NCI-H2107 (cell line): ENCODE results near the gene GNB3.
"Not testable (repeated sequence)": the region's sequence is repeated elsewhere in the genome, so short reads cannot be mapped to it uniquely, and the experiment has no call there.

Experiments
- DNase-seq: peaks from one replicate; lab custom pipeline; 2025; lab: John Stamatoyannopoulos, UW

Gene GNB3

GRCh38 chr12:6860942-6861341 lies 20.2 kb downstream of the GNB3 start:
- no peak for DNase-seq

GRCh38 chr12:6861391-6861790 lies 20.7 kb downstream of the GNB3 start:
- DNase-seq: no peak

GRCh38 chr12:6863033-6863432 lies 22.3 kb downstream of the GNB3 start:
- no peak for DNase-seq

GRCh38 chr12:6863586-6864321 lies 23.0 kb downstream of the GNB3 start:
- no peak for DNase-seq

GRCh38 chr12:6865307-6865706 lies 24.6 kb downstream of the GNB3 start:
- DNase-seq: not testable (repeated sequence)

GRCh38 chr12:6866163-6866919 lies 25.6 kb downstream of the GNB3 start:
- DNase-seq: no peak

GRCh38 chr12:6866920-6867412 lies 26.2 kb downstream of the GNB3 start:
- DNase-seq: no peak

GRCh38 chr12:6867413-6868210 lies 26.9 kb downstream of the GNB3 start, which contains the start of gene TPI1:
TPI1 (plus strand) TSS chr12:6867531; CDS start chr12:6867567, 36 bp downstream.
- peak; percentile 76 for DNase-seq

- no peak for DNase-seq
Measured at GRCh38 chr12:6868211-6869048, 27.7 kb downstream of the GNB3 start.

GRCh38 chr12:6869049-6870021 lies 28.6 kb downstream of the GNB3 start:
- peak; percentile 67 for DNase-seq

- DNase-seq: not testable (repeated sequence)
Measured at GRCh38 chr12:6870304-6870703, 29.6 kb downstream of the GNB3 start.

GRCh38 chr12:6871052-6871957 lies 30.6 kb downstream of the GNB3 start:
- no peak for DNase-seq

- DNase-seq: peak; percentile 56
Measured at GRCh38 chr12:6872073-6873048, 31.6 kb downstream of the GNB3 start.

- peak; percentile 93 for DNase-seq
Measured at GRCh38 chr12:6873094-6874014, 32.6 kb downstream of the GNB3 start, which contains the start of gene SPSB2. SPSB2 (minus strand) TSS chr12:6873303; CDS start chr12:6872901, 402 bp downstream.

- DNase-seq: not testable (repeated sequence)
Measured at GRCh38 chr12:6874015-6874368, 33.3 kb downstream of the GNB3 start.

- DNase-seq: not testable (repeated sequence)
Measured at GRCh38 chr12:6879824-6880223, 39.1 kb downstream of the GNB3 start.

GRCh38 chr12:6883252-6883651 lies 42.5 kb downstream of the GNB3 start:
- DNase-seq: no peak
